ENCODE measurements around the gene MAP2K6. TPM values are rescaled to one million over a fixed set of nuclear protein-coding genes. Genes with fewer than 3 reads are reported as not detected.

MAP2K6 gene
- total and polyA plus RNA-seq, 2 donors (not counting 3 experiments of a cell fraction or from before 2014, with no cell fraction given) = 5.9 to 13.9 TPM

- ChIA-PET CTCF (interaction anchor here (0.7 to 1.7 kb wide), 13 partner anchors 12 to 124 kb away, joined by 3 to 9 read pairs (median 4); partner anchors contain the start of genes ABCA5 and MAP2K6), POLR2A (no interaction called here)
- no peak for TF ChIP-seq FOS (IDR thresholded peaks at IDR 0.05; ENCODE audit: borderline replicate concordance, insufficient read depth, low read length)
- no peak for TF ChIP-seq JUN (IDR thresholded peaks at IDR 0.05; ENCODE audit: borderline replicate concordance, insufficient read depth, insufficient read length, low read depth)
- TF ChIP-seq MYC (IDR thresholded peaks at IDR 0.05; ENCODE audit: low read depth, low read length) = no peak
- TF ChIP-seq POLR2A (IDR thresholded peaks at IDR 0.05; ENCODE audit: low read depth, low read length) = no peak
- TF ChIP-seq CTCF (IDR thresholded peaks at IDR 0.05; ENCODE audit: extremely low read depth in 1 of 2, insufficient read depth in 1 of 2, low read depth in 1 of 2, low read length in 2 of 2) = no peak
- TF ChIP-seq POLR2AphosphoS5 (IDR thresholded peaks at IDR 0.05; ENCODE audit: insufficient read depth, low read depth, low read length) = no peak
- Histone ChIP-seq H3K27me3 (ENCODE audit: control insufficient read depth in 2 of 2, insufficient read depth in 2 of 2, low read length in 2 of 2) (no peaks in the 10 kb centered on the region), H3K4me1 (ENCODE audit: control insufficient read depth, extremely low read depth, insufficient read depth, low read length) (peaks cover 31% of the 10 kb centered on the region), H2AFZ (ENCODE audit: low read depth, low read length) (no peak overlapping the region), H3K79me2 (ENCODE audit: control insufficient read depth, insufficient read depth, low read length) (no peaks in the 10 kb centered on the region), H4K20me1 (replicated peaks; ENCODE audit: control insufficient read depth, extremely low read depth, insufficient read depth, low read length) (no peaks in the 10 kb centered on the region), H3K4me2 (ENCODE audit: insufficient read depth, low read length) (peak overlapping the region; percentile 7), H3K4me3 (replicated peaks in 1 of 3; ENCODE audit: insufficient read depth in 1 of 3, low read depth in 1 of 3, low read length in 3 of 3) (no peak overlapping the region), H3K9me1 (replicated peaks; ENCODE audit: control insufficient read depth, extremely low read depth, insufficient read depth, low read length) (no peaks in the 10 kb centered on the region), H3K27ac (ENCODE audit: insufficient read depth, low read depth, low read length) (peak overlapping the region; percentile 33), H3K36me3 (ENCODE audit: control insufficient read depth in 2 of 2, extremely low read depth in 1 of 2, insufficient read depth in 2 of 2, low read length in 2 of 2) (no peaks in the 10 kb centered on the region), H3K9me3 (replicated peaks; ENCODE audit: control insufficient read depth, insufficient read depth, low read length) (no peaks in the 10 kb centered on the region), H3K9ac (replicated peaks; ENCODE audit: extremely low read depth, insufficient read depth, low read length) (no peak overlapping the region)
- dilution Hi-C loops (cut with MboI; ENCODE audit: extremely low pct_ligation_motif_present, low sequenced_read_pairs) (no loop called here), intact Hi-C loops (cut with micrococcal nuclease) (loop anchor here (2.0 to 5.0 kb wide), 2 partner anchors 33 to 67 kb away; no protein-coding TSS in a partner anchor)
- DNase-seq (ENCODE audit: low read depth, low spot score) = no peak
- no TSS peak for BruUV-seq (replicated peaks)
- no peak for FAIRE-seq
These were observed 35.6 kb downstream of the MAP2K6 start for GRCh38 chr17:69450131-69450530.

Data from endothelial cell of umbilical vein (primary cell).